ENCODE data around the gene FAAH2.

The FAAH2 gene

GRCh38 chrX:57422790-57423189 is 136.3 kb downstream of the FAAH2 start:
- no peak for TF ChIP-seq CTCF (conservative IDR thresholded peaks at IDR 0.05; ENCODE audit: low read depth)
- DNase-seq (ENCODE audit: low spot score) = no peak
- no peak overlapping the region for H3K27ac ChIP-seq
- POLR2A ChIA-PET (ENCODE audit: low non-redundant PET) = no interaction called here
- CTCF ChIA-PET = no interaction called here

DNA sequence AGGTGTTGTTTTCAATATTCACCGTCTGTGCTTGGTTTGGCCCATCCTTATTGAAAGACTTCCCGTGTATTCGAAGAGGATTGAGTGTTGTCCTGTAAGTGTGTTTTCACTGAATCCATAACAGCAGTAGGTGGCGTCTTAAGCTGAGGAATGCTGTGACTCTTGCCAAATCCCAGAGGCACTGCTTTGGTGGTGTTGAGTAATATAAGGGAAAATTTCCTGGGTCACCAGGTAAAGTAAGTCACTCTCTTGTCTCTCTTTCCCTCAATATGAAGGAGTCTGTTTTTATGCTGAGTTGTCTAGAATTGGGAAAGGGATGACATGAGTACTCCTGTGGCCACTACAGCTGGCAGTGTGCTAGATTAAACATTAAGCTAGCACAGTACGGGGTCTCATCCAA is 158.6 kb downstream of the FAAH2 start:
- POLR2A ChIA-PET (ENCODE audit: low non-redundant PET) = no interaction called here
- TF ChIP-seq CTCF (conservative IDR thresholded peaks at IDR 0.05; ENCODE audit: low read depth) = no peak
- CTCF ChIA-PET = no interaction called here
- H3K27ac ChIP-seq = no peak overlapping the region
- no peak for DNase-seq (ENCODE audit: low spot score)

- ChIA-PET POLR2A (ENCODE audit: low non-redundant PET) (no interaction called here), CTCF (no interaction called here)
- no peak for TF ChIP-seq CTCF (conservative IDR thresholded peaks at IDR 0.05; ENCODE audit: low read depth)
- H3K27ac ChIP-seq = no peak overlapping the region
- no peak for DNase-seq (ENCODE audit: low spot score)
These were observed 159.3 kb downstream of the FAAH2 start for GRCh38 chrX:57445832-57446231.

- POLR2A ChIA-PET (ENCODE audit: low non-redundant PET) = no interaction called here
These were observed 161.3 kb downstream of the FAAH2 start for GRCh38 chrX:57447856-57448255.

GRCh38 chrX:57451426-57452020 is 165.0 kb downstream of the FAAH2 start:
- H3K27ac ChIP-seq = no peak overlapping the region
- ChIA-PET POLR2A (ENCODE audit: low non-redundant PET) (no interaction called here), CTCF (no interaction called here)
- DNase-seq (ENCODE audit: low spot score) = no peak
- TF ChIP-seq CTCF (conservative IDR thresholded peaks at IDR 0.05; ENCODE audit: low read depth) = no peak

More at GRCh38 chrX:57447856-57448255, 161.3 kb downstream of the FAAH2 start:
- CTCF ChIA-PET = no interaction called here
- TF ChIP-seq CTCF (conservative IDR thresholded peaks at IDR 0.05; ENCODE audit: low read depth) = no peak
- no peak for DNase-seq (ENCODE audit: low spot score)
- no peak overlapping the region for H3K27ac ChIP-seq

DNA sequence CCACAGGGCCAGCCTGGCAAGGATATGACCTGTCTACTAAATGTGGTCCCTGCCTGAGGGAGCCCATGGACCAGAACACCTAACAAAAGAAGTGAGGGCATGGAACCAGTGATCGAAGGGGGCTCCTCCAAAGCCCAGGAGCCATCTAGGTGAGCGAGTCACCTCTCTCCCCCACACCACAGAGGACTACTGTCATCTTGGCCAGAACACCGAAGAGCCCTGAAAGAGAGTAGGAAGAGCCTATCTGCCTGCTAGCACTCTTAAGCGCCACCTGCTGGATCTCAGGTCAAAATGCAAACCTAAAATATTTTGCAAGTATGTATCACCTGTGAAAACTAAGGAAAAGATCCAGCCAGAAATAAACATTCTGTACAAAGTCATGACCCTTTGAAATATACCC is 167.4 kb downstream of the FAAH2 start:
- ChIA-PET POLR2A (ENCODE audit: low non-redundant PET) (no interaction called here), CTCF (no interaction called here)
- H3K27ac ChIP-seq = no peak overlapping the region
- DNase-seq (ENCODE audit: low spot score) = no peak
- no peak for TF ChIP-seq CTCF (conservative IDR thresholded peaks at IDR 0.05; ENCODE audit: low read depth)

DNA sequence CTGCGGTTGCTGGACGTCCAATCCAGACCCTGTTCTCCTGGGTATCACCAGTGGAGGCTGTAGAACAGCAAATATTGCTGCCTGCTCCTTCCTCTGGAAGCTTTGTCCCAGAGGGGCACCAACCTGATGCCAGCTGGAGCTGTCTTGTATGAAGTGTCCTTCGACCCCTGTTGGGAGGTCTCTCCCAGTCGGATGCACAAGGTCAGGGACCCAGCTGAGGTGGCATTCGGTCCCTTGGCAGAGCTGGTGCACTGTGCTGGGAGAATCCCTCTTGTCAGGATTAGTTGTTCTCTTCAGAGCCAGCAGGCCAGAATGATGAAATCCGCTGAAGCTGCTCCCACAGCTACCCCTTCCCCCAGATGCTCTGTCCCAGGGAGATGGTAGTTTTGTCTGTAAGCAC is 195.0 kb downstream of the FAAH2 start:
- ChIA-PET CTCF (no interaction called here), POLR2A (ENCODE audit: low non-redundant PET) (no interaction called here)
- no peak for DNase-seq (ENCODE audit: low spot score)
- no peak overlapping the region for H3K27ac ChIP-seq
- TF ChIP-seq CTCF (conservative IDR thresholded peaks at IDR 0.05; ENCODE audit: low read depth) = no peak
